ENCODE data around the gene PPP1R10.
A peak's percentile ranks its signal among the peaks of the same experiment; 100 is the strongest.

Gene PPP1R10

GRCh38 chr6:30645989-30646388 lies 28.9 kb upstream of the PPP1R10 start:
- H3K27ac ChIP-seq: peak overlapping the region; percentile 95
- H3K9me3 ChIP-seq: no peaks in the 10 kb centered on the region
- no peak overlapping the region for H3K4me3 ChIP-seq (ENCODE audit: low read depth in 1 of 2, low read length in 1 of 2)
- peaks cover 48 to 51% of the 10 kb centered on the region in 2 experiments for H3K4me1 ChIP-seq (ENCODE audit: control insufficient read depth in 1 of 2, insufficient read depth in 1 of 2, low read depth in 1 of 2, low read length in 1 of 2)
- no peaks in the 10 kb centered on the region for H3K27me3 ChIP-seq
- no peak for TF ChIP-seq CTCF (IDR thresholded peaks at IDR 0.05)
- H3K36me3 ChIP-seq: peaks cover 2% of the 10 kb centered on the region

GRCh38 chr6:30644769-30645168 lies 27.7 kb upstream of the PPP1R10 start:
- Histone ChIP-seq H3K36me3 (no peaks in the 10 kb centered on the region), H3K27ac (peak overlapping the region; percentile 95), H3K4me3 (ENCODE audit: low read depth in 1 of 2, low read length in 1 of 2) (no peak overlapping the region), H3K27me3 (no peaks in the 10 kb centered on the region), H3K4me1 (ENCODE audit: control insufficient read depth in 1 of 2, insufficient read depth in 1 of 2, low read depth in 1 of 2, low read length in 1 of 2) (peaks cover 48 to 51% of the 10 kb centered on the region in 2 experiments), H3K9me3 (no peaks in the 10 kb centered on the region)
- no peak for TF ChIP-seq CTCF (IDR thresholded peaks at IDR 0.05)

GRCh38 chr6:30643656-30644055 lies 26.6 kb upstream of the PPP1R10 start:
- Histone ChIP-seq H3K36me3 (no peaks in the 10 kb centered on the region), H3K9me3 (no peaks in the 10 kb centered on the region), H3K4me1 (ENCODE audit: control insufficient read depth in 1 of 2, insufficient read depth in 1 of 2, low read depth in 1 of 2, low read length in 1 of 2) (peaks cover 48 to 51% of the 10 kb centered on the region in 2 experiments), H3K27me3 (no peaks in the 10 kb centered on the region), H3K4me3 (ENCODE audit: low read depth in 1 of 2, low read length in 1 of 2) (no peak overlapping the region), H3K27ac (peak overlapping the region; percentile 95)
- TF ChIP-seq CTCF (IDR thresholded peaks at IDR 0.05): no peak

GRCh38 chr6:30641048-30641447 lies 24.0 kb upstream of the PPP1R10 start:
- Histone ChIP-seq H3K27ac (no peak overlapping the region), H3K36me3 (no peaks in the 10 kb centered on the region)
- no peak for TF ChIP-seq CTCF (IDR thresholded peaks at IDR 0.05)

GRCh38 chr6:30640481-30640880 lies 23.4 kb upstream of the PPP1R10 start:
- no peak for TF ChIP-seq CTCF (IDR thresholded peaks at IDR 0.05)
- no peaks in the 10 kb centered on the region for H3K36me3 ChIP-seq
- H3K27ac ChIP-seq: no peak overlapping the region
- no peaks in the 10 kb centered on the region for H3K9me3 ChIP-seq
- H3K4me3 ChIP-seq (ENCODE audit: low read depth in 1 of 2, low read length in 1 of 2): no peak overlapping the region
- no peaks in the 10 kb centered on the region for H3K27me3 ChIP-seq
- H3K4me1 ChIP-seq (ENCODE audit: control insufficient read depth in 1 of 2, insufficient read depth in 1 of 2, low read depth in 1 of 2, low read length in 1 of 2): peaks cover 28 to 30% of the 10 kb centered on the region in 2 experiments

More at GRCh38 chr6:30641048-30641447, 24.0 kb upstream of the PPP1R10 start:
- H3K4me3 ChIP-seq (ENCODE audit: low read depth in 1 of 2, low read length in 1 of 2): no peak overlapping the region
- no peaks in the 10 kb centered on the region for H3K9me3 ChIP-seq
- no peaks in the 10 kb centered on the region for H3K27me3 ChIP-seq
- peaks cover 34 to 35% of the 10 kb centered on the region in 2 experiments for H3K4me1 ChIP-seq (ENCODE audit: control insufficient read depth in 1 of 2, insufficient read depth in 1 of 2, low read depth in 1 of 2, low read length in 1 of 2)

GRCh38 chr6:30635834-30636233 lies 18.8 kb upstream of the PPP1R10 start:
- H3K4me1 ChIP-seq (ENCODE audit: control insufficient read depth in 1 of 2, insufficient read depth in 1 of 2, low read depth in 1 of 2, low read length in 1 of 2): no peaks in the 10 kb centered on the region
- H3K9me3 ChIP-seq: no peaks in the 10 kb centered on the region
- H3K4me3 ChIP-seq (ENCODE audit: low read depth in 1 of 2, low read length in 1 of 2): no peak overlapping the region
- H3K27ac ChIP-seq: no peak overlapping the region
- H3K36me3 ChIP-seq: peaks cover 7% of the 10 kb centered on the region
- no peaks in the 10 kb centered on the region for H3K27me3 ChIP-seq
- no peak for TF ChIP-seq CTCF (IDR thresholded peaks at IDR 0.05)
